A375 (cell line): ENCODE results near the gene SLC15A3. TPM values are rescaled to one million over a fixed set of nuclear protein-coding genes. Genes with fewer than 3 reads are reported as not detected.

Experiments used
- small RNA-seq: library from RNA; depleted of rRNA; stranded (forward); fragments of <200 nt; gene quantifications from one replicate; pipeline ENCODE3, GENCODE V24; 2014
- total RNA-seq: library from RNA; depleted of rRNA; stranded (reverse); fragments of >200 nt; shearing (Covaris generic); gene quantifications from 2 replicates; pipeline ENCODE4 v1.2.3, GENCODE V29; 2014; rRNA removed

Gene SLC15A3
- total RNA-seq = 0.15 TPM in 1 of 2 replicates, not detected in the other

GRCh38 chr11:60951904-60952741, at the start of gene SLC15A3:
SLC15A3 (minus strand) TSS chr11:60952176; CDS start chr11:60951551, 625 bp downstream.

GRCh38 chr11:60971520-60971919, 19.5 kb upstream of the SLC15A3 start, which contains the start of gene CD6:
CD6 (plus strand) TSS chr11:60971680; CDS start chr11:60971866, 186 bp downstream.

GRCh38 chr11:60924110-60924905, 27.7 kb downstream of the SLC15A3 start, which contains the start of gene TMEM132A:
TMEM132A (plus strand) TSS chr11:60924460; CDS start chr11:60924634, 174 bp downstream.

GRCh38 chr11:60913793-60914632, 38.0 kb downstream of the SLC15A3 start, which contains the start of gene TMEM109:
TMEM109 (plus strand) TSS chr11:60914158; CDS start chr11:60919694, 5,536 bp downstream.

GRCh38 chr11:60906132-60906972, 45.6 kb downstream of the SLC15A3 start, which contains the start of gene PRPF19:
PRPF19 (minus strand) TSS chr11:60906585; CDS start chr11:60906382, 203 bp downstream.

Small RNA genes lying within 50 kb of the gene (small RNA-seq; reads per million reads assigned to genes)
- not detected for gene RNU6-933P

Other genes starting within 250 kb of the SLC15A3 start
- gene MS4A18, start 227.5 kb downstream of the SLC15A3 start, total RNA-seq = not detected in 2 replicates
- gene MS4A15, start 195.3 kb downstream of the SLC15A3 start, total RNA-seq = 0.05 TPM in 1 of 2 replicates, not detected in the other
- gene MS4A10, start 166.8 kb downstream of the SLC15A3 start, total RNA-seq = not detected in 2 replicates
- 40.3 and 42.4 TPM in 2 replicates for gene CCDC86, start 110.1 kb downstream of the SLC15A3 start, total RNA-seq
- 0.32 TPM in 1 of 2 replicates, not detected in the other for gene PTGDR2, start 96.2 kb downstream of the SLC15A3 start, total RNA-seq
- gene ZP1, start 84.6 kb downstream of the SLC15A3 start, total RNA-seq = 1.3 and 3.2 TPM in 2 replicates
- 118 and 127 TPM in 2 replicates for gene PRPF19, start 45.6 kb downstream of the SLC15A3 start, total RNA-seq
- gene TMEM109, start 38.0 kb downstream of the SLC15A3 start, total RNA-seq = 85.6 and 125 TPM in 2 replicates
- gene TMEM132A, start 27.7 kb downstream of the SLC15A3 start, total RNA-seq = 55.2 and 63.1 TPM in 2 replicates
- not detected in 2 replicates for gene CD6, start 19.5 kb upstream of the SLC15A3 start, total RNA-seq
- not detected in 2 replicates for gene CD5, start 150.3 kb upstream of the SLC15A3 start, total RNA-seq
- 17.4 and 22.8 TPM in 2 replicates for gene VPS37C, start 209.2 kb upstream of the SLC15A3 start, total RNA-seq